ENCODE data around the gene KRTAP4-12. TPM values are rescaled to one million over a fixed set of nuclear protein-coding genes. Genes with fewer than 3 reads are reported as not detected.

Gene KRTAP4-12
- polyA plus RNA-seq, 1 donor from 2014 or later: not detected

GRCh38 chr17:41073676-41074075 lies 50.3 kb downstream of the KRTAP4-12 start:
- Histone ChIP-seq H3K27me3 (ENCODE audit: insufficient read depth, low read depth, low read length) (no peaks in the 10 kb centered on the region), H3K9ac (ENCODE audit: low read length) (no peak overlapping the region), H3F3A (ENCODE audit: insufficient read depth, low read length, poor library complexity, severe bottlenecking) (no peaks in the 10 kb centered on the region), H3K4me3 (ENCODE audit: low read length) (no peak overlapping the region), H3K9me3 (ENCODE audit: low read length) (no peaks in the 10 kb centered on the region), H4K20me1 (ENCODE audit: insufficient read depth) (no peaks in the 10 kb centered on the region), H3K4me2 (ENCODE audit: low read length) (no peak overlapping the region), H3K27ac (ENCODE audit: low read length) (peak overlapping the region; percentile 53), H3K36me3 (ENCODE audit: insufficient read depth, low read length) (no peaks in the 10 kb centered on the region), H3K9me2 (ENCODE audit: insufficient read depth, low read length) (no peaks in the 10 kb centered on the region), H2AFZ (ENCODE audit: low read depth, low read length) (no peak overlapping the region), H3K79me2 (replicated peaks; ENCODE audit: insufficient read depth, low read length) (no peaks in the 10 kb centered on the region)
- no peak for TF ChIP-seq REST (IDR thresholded peaks at IDR 0.05; ENCODE audit: borderline replicate concordance)
- TF ChIP-seq SMC3 (conservative IDR thresholded peaks at IDR 0.05; ENCODE audit: poor library complexity): no peak
- no peak for TF ChIP-seq EP300 (conservative IDR thresholded peaks at IDR 0.05; ENCODE audit: poor library complexity, severe bottlenecking)
- no peak for TF ChIP-seq TAF1 (IDR thresholded peaks at IDR 0.05; ENCODE audit: low read depth)
- TF ChIP-seq EZH2 (IDR thresholded peaks at IDR 0.05; ENCODE audit: borderline replicate concordance, insufficient read depth, low read length, poor library complexity, severe bottlenecking): no peak
- TF ChIP-seq MXI1 (conservative IDR thresholded peaks at IDR 0.05; ENCODE audit: poor library complexity, severe bottlenecking): no peak

Other genes with a start within 250 kb of the KRTAP4-12 start
- gene KRT20, start 238.9 kb downstream of the KRTAP4-12 start, polyA plus RNA-seq: not detected in 2 replicates
- 0.37 and 0.86 TPM in 2 replicates for gene KRT23, start 186.5 kb downstream of the KRTAP4-12 start, polyA plus RNA-seq
- not detected in 2 replicates for gene KRT39, start 157.2 kb downstream of the KRTAP4-12 start, polyA plus RNA-seq
- not detected in 2 replicates for gene KRT40, start 139.9 kb downstream of the KRTAP4-12 start, polyA plus RNA-seq
- gene KRTAP3-3, start 130.0 kb downstream of the KRTAP4-12 start, polyA plus RNA-seq: not detected in 2 replicates
- not detected in 2 replicates for gene KRTAP3-2, start 124.3 kb downstream of the KRTAP4-12 start, polyA plus RNA-seq
- gene KRTAP3-1, start 115.1 kb downstream of the KRTAP4-12 start, polyA plus RNA-seq: not detected in 2 replicates
- gene KRTAP1-5, start 97.0 kb downstream of the KRTAP4-12 start, polyA plus RNA-seq: not detected in 2 replicates
- gene KRTAP1-4, start 94.0 kb downstream of the KRTAP4-12 start, polyA plus RNA-seq: not detected in 2 replicates
- gene KRTAP1-3, start 89.3 kb downstream of the KRTAP4-12 start, polyA plus RNA-seq: not detected in 2 replicates
- gene KRTAP1-1, start 82.7 kb downstream of the KRTAP4-12 start, polyA plus RNA-seq: not detected in 2 replicates
- gene KRTAP2-1, start 76.9 kb downstream of the KRTAP4-12 start, polyA plus RNA-seq: not detected in 2 replicates
- gene KRTAP2-2, start 69.0 kb downstream of the KRTAP4-12 start, polyA plus RNA-seq: not detected in 2 replicates
- gene KRTAP2-3, start 64.1 kb downstream of the KRTAP4-12 start, polyA plus RNA-seq: not detected in 2 replicates
- gene KRTAP2-4, start 58.3 kb downstream of the KRTAP4-12 start, polyA plus RNA-seq: not detected in 2 replicates
- not detected in 2 replicates for gene KRTAP4-7, start 40.0 kb downstream of the KRTAP4-12 start, polyA plus RNA-seq
- not detected in 2 replicates for gene KRTAP4-8, start 26.0 kb downstream of the KRTAP4-12 start, polyA plus RNA-seq
- gene KRTAP4-16, start 22.0 kb downstream of the KRTAP4-12 start, polyA plus RNA-seq: not detected in 2 replicates
- gene KRTAP4-9, start 18.8 kb downstream of the KRTAP4-12 start, polyA plus RNA-seq: not detected in 2 replicates
- not detected in 2 replicates for gene KRTAP4-11, start 5.8 kb downstream of the KRTAP4-12 start, polyA plus RNA-seq
- gene KRTAP4-6, start 16.4 kb upstream of the KRTAP4-12 start, polyA plus RNA-seq: not detected in 2 replicates
- gene KRTAP4-5, start 25.6 kb upstream of the KRTAP4-12 start, polyA plus RNA-seq: not detected in 2 replicates
- not detected in 2 replicates for gene KRTAP4-4, start 36.6 kb upstream of the KRTAP4-12 start, polyA plus RNA-seq
- not detected in 2 replicates for gene KRTAP4-3, start 44.0 kb upstream of the KRTAP4-12 start, polyA plus RNA-seq
- not detected in 2 replicates for gene KRTAP4-2, start 54.0 kb upstream of the KRTAP4-12 start, polyA plus RNA-seq
- gene KRTAP4-1, start 60.7 kb upstream of the KRTAP4-12 start, polyA plus RNA-seq: not detected in 2 replicates
- not detected in 2 replicates for gene KRTAP9-1, start 65.7 kb upstream of the KRTAP4-12 start, polyA plus RNA-seq
- not detected in 2 replicates for gene KRTAP9-2, start 102.5 kb upstream of the KRTAP4-12 start, polyA plus RNA-seq
- gene KRTAP9-3, start 108.3 kb upstream of the KRTAP4-12 start, polyA plus RNA-seq: not detected in 2 replicates
- not detected in 2 replicates for gene KRTAP9-8, start 113.8 kb upstream of the KRTAP4-12 start, polyA plus RNA-seq
- not detected in 2 replicates for gene KRTAP9-4, start 125.5 kb upstream of the KRTAP4-12 start, polyA plus RNA-seq
- not detected in 2 replicates for gene KRTAP9-9, start 131.2 kb upstream of the KRTAP4-12 start, polyA plus RNA-seq
- gene KRTAP9-6, start 141.2 kb upstream of the KRTAP4-12 start, polyA plus RNA-seq: not detected in 2 replicates
- not detected in 2 replicates for gene KRTAP9-7, start 151.5 kb upstream of the KRTAP4-12 start, polyA plus RNA-seq
- gene KRTAP29-1, start 178.7 kb upstream of the KRTAP4-12 start, polyA plus RNA-seq: not detected in 2 replicates
- gene KRTAP16-1, start 185.1 kb upstream of the KRTAP4-12 start, polyA plus RNA-seq: not detected in 2 replicates
- not detected in 2 replicates for gene KRTAP17-1, start 191.5 kb upstream of the KRTAP4-12 start, polyA plus RNA-seq
- not detected in 2 replicates for gene KRT33A, start 226.6 kb upstream of the KRTAP4-12 start, polyA plus RNA-seq
- gene KRT33B, start 245.6 kb upstream of the KRTAP4-12 start, polyA plus RNA-seq: not detected in 2 replicates

Data from neural cell (in vitro differentiated cells).